ENCODE data around the gene FBXO36.
A peak's percentile ranks its signal among the peaks of the same experiment; 100 is the strongest.

Gene FBXO36

GRCh38 chr2:229997565-229997964 lies 75.3 kb downstream of the FBXO36 start:
- H3K27ac ChIP-seq: no peak overlapping the region
- TF ChIP-seq CTCF (IDR thresholded peaks at IDR 0.05): no peak
- no peak overlapping the region for H3K4me3 ChIP-seq
- no peak for DNase-seq (ENCODE audit: low spot score)

- DNase-seq (ENCODE audit: low spot score): no peak
- Histone ChIP-seq H3K27ac (no peak overlapping the region), H3K4me3 (no peak overlapping the region)
- no peak for TF ChIP-seq CTCF (IDR thresholded peaks at IDR 0.05)
Observed at GRCh38 chr2:230000118-230000841, 78.0 kb downstream of the FBXO36 start.

GRCh38 chr2:230007931-230008707 lies 85.8 kb downstream of the FBXO36 start:
- Histone ChIP-seq H3K27ac (no peak overlapping the region), H3K4me3 (no peak overlapping the region)
- TF ChIP-seq CTCF (IDR thresholded peaks at IDR 0.05): peak; percentile 34
- DNase-seq (ENCODE audit: low spot score): no peak

- DNase-seq (ENCODE audit: low spot score): no peak
- TF ChIP-seq CTCF (IDR thresholded peaks at IDR 0.05): no peak
- Histone ChIP-seq H3K27ac (no peak overlapping the region), H3K4me3 (no peak overlapping the region)
Observed at GRCh38 chr2:230008708-230009066, 86.4 kb downstream of the FBXO36 start.

- no peak for DNase-seq (ENCODE audit: low spot score)
- Histone ChIP-seq H3K27ac (no peak overlapping the region), H3K4me3 (no peak overlapping the region)
- TF ChIP-seq CTCF (IDR thresholded peaks at IDR 0.05): no peak
Observed at GRCh38 chr2:230010501-230010900, 88.2 kb downstream of the FBXO36 start.

GRCh38 chr2:230011617-230012016 lies 89.3 kb downstream of the FBXO36 start:
- TF ChIP-seq CTCF (IDR thresholded peaks at IDR 0.05): no peak
- DNase-seq (ENCODE audit: low spot score): no peak
- no peak overlapping the region for H3K4me3 ChIP-seq
- H3K27ac ChIP-seq: no peak overlapping the region

Data from coronary artery (tissue), 2 donors.